T-helper 22 cell (primary cell): ENCODE measurements around the gene CLEC4F.
"Not testable (repeated sequence)": the region's sequence is repeated elsewhere in the genome, so short reads cannot be mapped to it uniquely, and the experiment has no call there.

Experiments used
- DNase-seq: peaks from one replicate; pipeline ENCODE4 v3.0.0-alpha.2; 2020; ENCODE audit warnings: low read depth

Gene CLEC4F

DNA sequence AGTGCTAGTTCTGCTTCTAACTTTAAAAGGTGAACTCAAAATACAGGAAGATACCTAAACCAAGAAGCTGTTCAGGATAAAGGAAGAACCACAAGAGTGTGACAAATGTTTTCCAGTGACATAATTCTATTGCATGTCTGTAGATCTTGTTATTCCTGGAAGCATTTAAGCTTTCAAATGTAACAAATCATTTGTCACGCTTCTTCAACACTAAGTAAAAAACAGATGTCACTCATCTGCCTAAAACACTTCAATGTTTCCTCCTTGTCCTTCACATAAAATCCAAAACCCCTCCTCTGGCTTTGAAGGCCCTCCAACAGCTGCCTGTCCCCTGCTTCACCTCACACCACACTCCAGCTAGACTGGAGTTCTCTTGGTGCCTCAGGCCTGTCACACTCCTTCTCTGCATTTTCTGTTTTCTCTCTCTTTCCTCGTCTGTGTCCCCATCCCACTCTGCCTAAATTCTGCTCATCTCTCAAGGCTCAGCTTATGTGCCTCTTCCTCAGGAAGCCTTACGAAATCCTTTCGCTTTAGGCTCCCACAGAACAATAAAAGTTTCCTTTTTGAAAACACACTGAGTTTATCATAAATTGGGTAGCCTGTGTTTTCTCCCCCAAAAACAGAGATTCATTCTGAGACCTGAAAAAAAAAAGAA lies 6.4 kb upstream of the CLEC4F start:
- no peak for DNase-seq

DNA sequence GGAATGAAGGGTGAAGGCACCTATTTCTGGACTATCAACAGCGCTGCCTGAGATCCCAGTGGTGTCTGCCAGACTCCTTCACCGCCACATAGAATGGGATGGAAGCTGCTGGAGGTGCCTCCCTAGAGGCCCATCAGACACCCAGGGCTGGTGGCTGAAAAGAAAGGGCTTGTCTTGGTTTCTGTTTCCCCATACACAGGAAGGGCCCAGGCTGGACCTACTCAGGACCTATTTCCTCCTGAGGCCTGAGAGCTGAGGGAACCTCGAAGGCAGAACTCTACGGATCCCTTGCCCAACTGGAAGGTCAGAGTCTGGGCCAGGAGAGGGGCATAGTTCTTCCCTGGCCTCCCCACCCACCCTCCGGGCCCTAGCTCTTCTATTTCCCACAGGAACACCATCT lies 2.9 kb upstream of the CLEC4F start:
- DNase-seq: no peak

DNA sequence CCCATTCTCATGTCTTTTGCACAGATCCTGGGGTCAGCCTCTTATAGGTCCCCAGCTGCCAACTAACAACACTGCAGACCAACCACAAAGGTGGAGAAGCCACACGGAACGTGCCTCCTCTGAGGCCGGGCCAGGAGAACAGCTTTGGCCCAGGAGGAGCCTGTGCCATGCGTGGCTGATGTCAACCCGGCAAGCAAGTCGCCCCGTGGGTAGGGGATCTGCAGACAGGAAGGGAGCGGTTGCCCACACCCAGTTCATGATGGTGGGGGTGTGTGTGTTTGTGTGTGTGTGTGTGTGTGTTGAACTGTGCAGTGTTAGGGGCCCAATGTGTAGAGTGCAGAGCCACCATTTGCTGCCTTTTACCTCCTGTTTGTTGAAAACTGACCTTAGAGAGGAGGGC lies 2.4 kb upstream of the CLEC4F start:
- no peak for DNase-seq

DNA sequence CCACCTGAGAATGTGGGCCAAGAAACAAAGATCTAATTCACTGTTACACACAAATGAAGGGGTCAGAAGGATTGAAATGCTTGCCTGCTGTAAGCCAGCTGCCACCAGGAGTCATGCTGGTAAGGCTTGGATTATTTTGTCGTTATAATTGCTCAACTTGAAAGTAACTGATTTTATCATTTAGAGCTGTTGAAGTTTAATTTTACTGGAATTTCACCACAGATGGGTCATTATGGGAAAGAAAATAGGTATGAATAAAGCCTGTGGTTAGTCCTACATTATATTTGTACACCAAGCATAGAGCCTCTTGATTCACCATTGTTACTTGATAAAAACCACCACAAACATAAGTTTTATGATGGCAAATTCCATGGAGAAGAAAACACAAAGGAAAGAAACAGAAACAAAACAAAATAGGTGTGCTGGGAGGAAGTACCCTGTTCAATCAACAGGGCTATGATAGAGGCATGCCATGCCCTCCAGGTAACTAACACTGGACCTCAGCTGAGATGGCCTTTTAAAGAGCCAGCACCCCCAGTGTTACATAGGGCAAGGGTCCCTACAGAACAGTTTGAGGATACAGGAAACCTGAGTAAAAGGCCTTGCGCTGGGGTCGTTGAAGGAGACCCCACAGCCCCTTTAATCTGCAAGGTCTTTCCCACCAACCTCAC lies 3.0 kb downstream of the CLEC4F start:
- DNase-seq: no peak

DNA sequence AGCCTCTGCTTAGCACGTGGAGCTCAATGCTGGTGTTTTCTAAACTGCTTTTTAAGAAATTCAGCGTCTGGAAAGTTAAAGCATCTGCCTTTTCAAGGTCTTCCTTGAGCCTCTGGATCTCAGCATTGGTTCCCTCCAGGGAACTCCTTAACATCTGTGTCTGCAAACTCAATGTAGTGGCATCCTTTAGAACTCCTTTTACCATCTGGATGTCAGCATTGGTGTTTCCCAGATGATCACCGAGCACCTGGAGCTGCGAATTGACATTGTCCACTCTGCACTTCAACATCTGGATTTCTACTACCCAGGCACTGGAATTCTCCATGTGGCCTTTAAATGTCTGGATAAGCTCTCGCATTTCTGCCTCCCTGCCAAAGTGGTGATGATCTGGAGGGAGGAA lies 3.7 kb downstream of the CLEC4F start:
- DNase-seq: no peak

DNA sequence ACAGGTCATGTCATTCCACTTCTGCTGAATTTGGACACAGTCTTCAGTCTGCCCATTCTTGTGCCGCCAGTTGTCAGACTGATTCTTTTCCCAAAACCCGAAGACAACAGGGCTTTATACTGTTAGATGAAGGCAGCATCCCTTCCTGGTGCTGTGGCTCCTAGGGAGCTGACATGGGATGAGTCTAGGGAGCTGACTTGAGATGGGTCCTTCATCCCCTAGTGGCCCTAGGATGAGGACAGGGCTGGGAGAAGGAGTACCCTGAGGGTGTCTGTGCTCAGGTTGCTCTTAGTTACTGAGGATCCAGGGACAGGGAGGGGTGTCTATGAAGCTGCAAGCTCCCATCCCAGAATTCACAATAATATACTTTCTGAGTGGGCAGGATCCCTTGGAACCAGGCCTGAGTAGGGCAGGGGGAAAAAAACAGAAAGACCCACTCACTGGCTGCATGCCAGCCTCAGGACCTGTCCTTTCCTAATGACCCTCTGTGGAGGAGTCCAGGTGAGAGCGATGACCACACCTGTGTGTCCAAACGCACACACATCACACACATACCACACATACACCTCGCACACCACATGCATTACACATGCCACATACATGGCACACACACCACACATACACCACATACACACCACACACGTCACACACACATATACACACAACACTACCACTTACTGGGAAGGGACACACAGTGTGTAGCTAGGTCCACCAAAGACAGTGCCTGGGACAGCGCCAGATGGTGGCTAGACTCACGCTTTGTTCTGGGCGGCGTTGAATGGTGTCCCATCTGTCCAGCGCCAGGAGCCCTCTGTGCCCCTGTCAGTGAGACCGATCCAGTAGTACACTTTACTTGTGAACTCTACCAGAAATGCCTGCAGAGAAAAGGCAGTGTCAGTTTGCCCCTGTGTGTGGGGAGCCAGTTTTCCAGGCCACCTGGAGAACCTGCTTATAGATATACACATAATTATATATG lies 11.1 kb downstream of the CLEC4F start:
- DNase-seq: no peak

DNA sequence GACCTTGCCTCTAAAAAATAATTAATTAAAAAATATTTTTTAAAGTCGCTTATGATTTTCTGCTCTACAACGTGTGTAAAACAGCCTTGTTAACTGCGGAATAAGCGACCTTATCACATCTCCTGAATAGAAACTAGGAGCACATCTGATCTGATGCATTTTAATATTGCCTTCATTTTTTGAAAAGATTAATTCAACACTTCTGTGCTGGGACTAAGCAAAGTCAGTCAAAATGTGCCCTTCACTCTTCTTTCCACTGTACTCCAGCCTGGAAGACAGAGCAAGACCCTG lies 12.6 kb downstream of the CLEC4F start:
- DNase-seq: no peak

DNA sequence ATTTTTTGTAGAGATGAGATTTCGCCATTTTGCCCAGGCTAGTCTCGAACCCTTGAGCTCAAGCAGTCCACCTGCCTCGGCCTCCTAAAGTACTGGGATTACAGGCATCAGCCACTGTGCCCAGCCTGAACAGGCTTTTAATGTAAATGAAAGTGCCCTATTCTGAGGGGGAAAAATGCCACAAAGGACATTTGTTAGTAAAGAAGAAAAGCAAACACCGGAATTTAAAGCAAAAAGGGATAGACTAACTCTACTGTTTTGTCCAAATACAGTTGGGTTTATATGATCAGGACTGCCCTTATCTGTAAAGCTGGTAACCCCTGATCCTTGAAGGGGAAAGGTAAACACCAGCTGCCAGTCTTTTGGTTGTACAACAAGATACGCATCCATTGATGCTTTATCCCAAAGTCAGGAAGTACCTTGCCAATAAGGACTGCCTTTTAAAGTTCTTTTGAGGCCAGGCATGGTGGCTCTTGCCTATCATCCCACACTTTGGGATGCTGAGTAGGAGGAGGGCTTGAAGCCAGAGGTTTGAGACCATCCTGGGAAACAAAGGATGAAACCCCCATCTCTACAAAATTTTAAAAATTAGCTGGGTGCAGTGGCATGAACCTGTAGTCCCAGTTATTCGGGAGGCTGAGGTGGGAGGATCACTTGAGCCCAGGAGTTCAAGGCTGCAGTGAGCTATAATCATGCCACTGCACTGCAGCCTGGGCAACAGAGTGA lies 13.1 kb downstream of the CLEC4F start:
- DNase-seq: no peak

DNA sequence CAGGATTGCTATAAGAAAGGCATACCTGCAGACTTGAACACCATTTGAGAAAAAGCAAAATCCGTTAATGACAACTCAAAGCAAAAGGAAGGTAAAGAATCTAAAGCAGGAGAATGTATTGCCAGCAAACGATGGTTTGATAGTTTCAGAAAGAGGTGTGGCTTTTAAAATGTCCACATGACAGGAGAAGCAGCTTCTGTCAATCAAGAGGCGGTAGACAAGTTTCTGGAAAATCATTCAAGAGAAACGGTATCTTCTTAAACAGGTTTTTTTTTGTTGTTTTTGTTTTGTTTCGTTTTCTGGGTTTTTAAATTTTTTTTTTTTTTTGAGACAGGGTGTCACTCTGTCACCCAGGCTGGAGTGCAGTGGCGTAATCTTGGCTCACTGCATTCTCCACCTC lies 13.8 kb downstream of the CLEC4F start:
- no peak for DNase-seq

DNA sequence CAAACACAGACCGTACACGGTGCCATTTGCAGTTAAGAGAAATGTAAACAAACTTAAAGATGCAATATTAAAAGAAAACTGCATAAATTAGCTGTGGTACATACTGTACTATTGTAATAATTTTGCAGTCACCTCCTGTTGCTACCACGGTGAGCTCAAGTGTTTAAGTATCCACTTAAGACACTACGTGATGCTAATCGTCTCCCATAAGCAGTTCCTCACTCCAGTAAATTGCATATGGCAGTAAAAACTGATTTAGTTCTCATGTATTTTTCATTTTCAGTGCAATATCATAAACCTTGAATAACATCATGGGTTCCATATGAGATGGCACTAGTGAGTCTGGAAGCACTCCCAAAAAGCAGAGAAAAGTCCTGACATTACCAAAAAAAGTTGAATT lies 14.4 kb downstream of the CLEC4F start:
- DNase-seq: no peak

DNA sequence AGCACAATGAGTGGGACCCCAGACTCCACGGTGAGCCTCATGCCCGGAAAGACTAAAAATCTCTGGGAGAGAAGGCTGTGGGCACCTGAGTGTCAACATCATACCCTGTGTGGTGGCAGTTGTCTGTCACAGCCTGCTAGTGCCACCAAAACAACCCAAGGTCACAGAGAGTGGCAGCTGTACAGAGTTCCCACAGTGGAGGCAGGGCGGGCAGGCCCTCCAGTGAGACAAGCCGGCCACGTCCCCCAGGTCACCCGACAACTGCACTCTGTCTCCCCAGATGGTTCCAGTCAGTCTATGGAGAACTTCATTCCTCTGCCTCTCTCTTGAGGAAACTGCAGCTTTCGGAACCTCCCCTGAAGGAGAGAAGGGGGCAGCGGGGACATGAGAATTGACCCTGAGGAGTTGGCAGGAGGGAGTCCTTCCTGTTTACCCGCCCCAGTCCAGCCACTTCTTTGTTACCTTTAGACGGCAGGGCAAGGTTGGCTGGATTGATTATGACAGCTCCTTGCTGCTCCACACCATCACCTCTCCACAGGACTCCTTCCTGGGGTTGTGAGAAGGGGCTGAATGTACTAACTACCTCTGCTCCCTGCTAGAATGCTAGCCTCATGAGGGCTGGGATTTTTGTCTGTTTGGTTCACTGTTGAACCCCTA lies 18.7 kb downstream of the CLEC4F start:
- DNase-seq: no peak

DNA sequence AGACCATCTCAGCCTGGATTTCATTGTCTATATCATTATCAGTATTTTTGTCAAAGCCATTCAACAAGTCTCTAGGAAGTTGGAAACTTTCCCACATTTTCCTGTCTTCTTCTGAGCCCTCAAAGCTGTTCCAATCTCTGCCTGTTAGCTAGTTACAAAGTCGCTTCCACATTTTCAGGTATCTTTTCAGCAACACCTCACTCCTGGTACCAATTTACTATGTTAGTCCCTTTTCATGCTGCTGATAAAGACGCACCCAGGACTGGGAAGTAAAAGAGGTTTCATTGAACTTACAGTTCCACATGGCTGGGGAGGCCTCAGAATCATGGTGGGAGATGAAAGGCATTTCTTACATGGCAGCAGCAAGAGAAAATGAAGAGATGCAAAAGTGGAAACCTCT lies 20.7 kb downstream of the CLEC4F start:
- no peak for DNase-seq

DNA sequence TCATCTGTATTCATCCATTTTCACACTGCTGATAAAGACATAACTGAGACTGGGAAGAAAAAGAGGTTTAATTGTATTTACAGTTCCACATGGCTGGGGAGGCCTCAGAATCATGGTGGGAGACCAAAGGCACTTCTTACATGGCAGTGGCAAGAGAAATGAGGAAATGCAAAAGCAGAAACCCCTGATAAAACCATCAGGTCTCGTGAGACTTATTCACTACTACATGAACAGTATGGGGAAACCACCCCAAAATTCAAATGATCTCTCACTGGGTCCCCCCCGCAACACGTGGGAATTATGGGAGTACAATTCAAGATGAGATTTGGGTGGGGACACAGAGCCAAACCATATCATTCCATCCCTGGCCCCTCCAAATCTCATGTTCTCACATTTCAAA lies 22.4 kb downstream of the CLEC4F start:
- DNase-seq: not testable (repeated sequence)

DNA sequence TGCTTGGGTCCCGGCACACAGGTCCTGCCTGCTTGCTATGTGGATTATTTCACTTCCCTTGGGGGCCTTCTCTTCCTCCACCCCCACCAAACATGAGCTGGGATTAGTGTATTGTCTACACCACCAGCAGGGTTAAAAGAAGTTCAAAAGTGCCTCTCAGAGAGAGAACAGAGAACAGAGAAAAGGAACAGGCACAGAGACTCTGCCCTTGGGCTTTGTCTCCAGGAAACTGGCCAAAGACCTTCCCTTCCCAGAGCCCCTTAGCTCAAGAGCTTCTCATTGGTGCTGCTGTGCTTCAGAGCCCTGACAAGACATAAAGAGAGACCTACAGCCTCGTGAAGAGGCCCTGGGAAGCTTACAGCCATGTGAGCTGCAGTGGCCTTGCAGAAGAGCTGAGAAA lies 22.9 kb downstream of the CLEC4F start:
- DNase-seq: no peak

DNA sequence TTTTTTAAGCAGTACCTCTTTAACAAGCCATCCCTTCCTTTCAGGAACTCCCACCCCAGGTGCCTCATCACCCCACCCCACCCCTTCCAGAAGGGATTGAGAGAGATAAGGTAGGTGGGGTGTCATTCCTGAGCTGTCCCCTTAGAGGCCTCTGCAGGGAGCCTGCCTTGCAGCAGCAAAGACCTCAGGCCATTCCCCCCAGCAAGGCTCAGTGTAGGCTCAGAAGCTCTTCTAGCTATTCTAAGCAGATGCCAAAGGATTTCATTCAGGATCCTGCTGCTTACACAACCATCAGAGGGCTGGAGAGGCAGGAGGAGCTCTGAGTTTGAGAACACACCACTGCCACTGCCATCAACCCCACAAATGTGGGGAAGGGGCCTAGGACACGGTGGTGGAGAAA lies 24.1 kb downstream of the CLEC4F start:
- DNase-seq: no peak

DNA sequence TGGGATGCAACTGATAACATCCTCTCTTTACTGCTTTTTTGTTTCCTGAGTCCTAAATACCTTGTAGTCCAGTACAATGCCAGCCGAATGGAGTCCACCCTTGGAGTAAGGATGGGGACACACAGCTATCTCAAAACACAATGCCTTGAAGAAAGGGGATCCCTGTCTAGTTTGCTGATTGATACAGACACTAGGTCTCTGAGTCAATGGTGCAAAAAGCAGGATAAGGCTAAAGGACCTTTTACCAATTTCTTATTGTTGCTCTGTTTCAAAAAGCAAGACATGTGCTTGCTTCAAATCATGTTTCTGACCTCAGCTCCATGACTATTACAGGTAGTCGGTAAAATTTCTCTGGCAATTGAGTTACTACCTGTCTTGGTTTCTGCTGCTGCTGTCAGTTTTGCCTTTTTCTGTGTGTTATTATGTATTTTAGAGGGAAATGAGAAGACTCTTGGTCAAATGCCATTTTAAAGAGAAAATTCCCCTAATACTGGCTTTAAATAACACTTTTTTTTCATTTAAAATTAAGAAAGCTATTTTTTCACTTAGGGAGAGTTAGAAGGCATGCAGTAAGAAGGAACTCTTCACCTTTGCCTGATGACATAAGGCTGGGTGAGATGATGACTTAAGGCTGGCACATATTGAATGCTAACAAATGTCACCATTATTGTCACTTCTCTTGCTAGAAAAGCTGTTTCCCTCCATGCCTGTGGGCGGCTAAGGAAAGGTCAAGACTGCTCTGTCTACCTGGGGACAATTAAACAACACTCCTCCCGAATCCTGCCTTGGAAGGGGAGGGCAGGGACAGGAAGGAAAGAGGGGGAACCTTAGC lies 25.0 kb downstream of the CLEC4F start:
- DNase-seq: no peak

DNA sequence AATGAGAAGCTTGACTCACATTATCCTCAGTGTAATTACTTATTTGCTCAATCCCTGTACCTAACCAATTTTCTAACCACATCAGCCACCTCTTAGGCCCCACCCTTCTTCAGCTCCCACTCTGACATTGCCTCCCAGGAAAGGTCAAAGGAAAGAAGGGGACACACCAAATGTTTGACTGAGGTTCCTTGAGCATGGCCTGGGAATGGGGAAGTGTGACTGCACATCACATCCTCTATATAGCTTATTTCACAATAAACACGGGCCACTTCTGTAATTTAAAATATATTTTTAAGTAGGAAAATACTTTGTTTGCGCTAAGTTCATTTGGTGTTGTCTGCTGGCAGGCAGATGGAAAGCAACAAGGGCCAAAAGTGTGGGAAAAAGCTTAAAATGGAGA lies 26.9 kb downstream of the CLEC4F start:
- DNase-seq: no peak

DNA sequence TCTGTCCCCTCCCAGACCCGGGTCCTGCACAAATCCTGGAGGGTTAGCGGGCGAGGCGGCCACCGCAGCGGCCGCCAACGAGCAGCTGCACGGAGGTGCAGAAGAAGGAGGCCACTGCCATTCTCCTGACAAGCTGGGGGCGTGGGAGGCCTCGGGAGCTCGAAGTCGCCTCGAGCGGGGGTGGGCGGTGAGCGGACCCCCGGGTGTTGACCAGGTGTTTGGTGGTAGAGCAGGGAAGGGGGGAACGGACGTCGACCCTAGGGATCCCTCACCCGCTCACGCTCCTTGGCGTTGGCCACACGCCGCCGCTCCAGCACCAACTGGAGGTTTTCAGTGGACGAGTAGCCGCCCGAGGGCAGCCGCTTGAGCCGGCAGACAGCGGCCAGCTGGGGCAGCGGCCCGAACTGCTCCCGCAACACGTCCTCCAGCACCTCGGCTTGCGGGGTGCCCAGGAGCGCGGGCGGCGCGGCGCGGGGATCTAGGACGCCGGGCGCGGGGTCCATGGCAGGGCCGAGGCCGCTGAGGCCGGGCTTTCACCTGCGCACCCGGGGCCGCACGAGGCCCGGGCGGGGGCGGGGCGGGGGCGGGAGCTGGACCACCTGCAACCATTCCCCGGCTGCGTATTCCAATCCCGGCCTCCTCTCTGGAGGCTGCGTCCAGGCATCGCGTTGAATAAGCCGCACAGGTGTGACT lies 30.1 kb downstream of the CLEC4F start, which contains the start of gene FIGLA:
Gene FIGLA, minus strand, starts transcription at position 508 of the 693 bp plus-strand sequence. Its CDS starts 5 bp downstream, at position 503.
- DNase-seq: no peak

DNA sequence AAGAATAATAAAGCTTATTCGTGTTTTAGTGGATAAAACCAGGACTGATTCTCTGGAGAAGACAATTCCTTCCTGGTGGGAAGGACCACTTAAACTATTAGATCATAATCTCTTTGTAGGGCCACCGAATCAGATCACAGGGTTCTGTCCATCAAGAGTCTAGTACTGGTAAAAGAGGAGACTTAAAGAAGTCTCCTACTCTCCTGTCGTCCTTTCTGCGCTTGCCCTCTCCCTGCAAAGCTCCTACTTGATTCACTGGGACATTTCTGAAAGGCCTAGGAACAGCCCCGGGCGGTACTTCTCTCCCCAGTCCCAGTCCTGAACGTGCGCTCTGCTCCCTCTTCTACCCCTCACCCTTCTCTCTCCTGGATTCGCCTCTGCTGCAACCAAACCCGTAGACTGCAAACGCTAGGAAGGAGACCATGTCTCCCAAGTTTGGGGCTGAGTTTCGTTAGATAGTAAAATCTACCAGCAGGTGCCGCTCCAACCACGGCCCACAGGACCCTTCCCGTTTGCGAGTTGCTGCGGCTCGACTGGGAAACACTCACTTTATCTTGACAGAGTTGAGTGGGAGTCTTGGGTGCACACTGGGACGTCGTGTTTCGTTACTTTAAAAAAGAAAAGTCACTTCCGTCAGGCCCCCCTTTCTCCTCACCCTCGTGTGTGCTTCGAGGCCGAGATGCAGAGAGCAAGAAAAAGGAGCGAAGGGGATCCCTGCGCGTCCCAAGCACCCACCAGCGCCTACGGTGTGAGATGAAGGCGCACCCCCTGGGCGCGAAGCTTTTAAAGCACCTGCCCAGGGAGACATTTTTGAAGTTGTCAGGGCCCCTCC lies 30.9 kb downstream of the CLEC4F start:
- no peak for DNase-seq
